Colonic mucosa (tissue), 4 donors: Measurements from ENCODE around the gene KRT222. TPM values are rescaled to one million over a fixed set of nuclear protein-coding genes. Genes with fewer than 3 reads are reported as not detected.

ENCODE experiments used
- DNase-seq: peaks from one replicate; pipeline ENCODE4 v3.0.0-alpha.2; 2020
- H3K27ac ChIP-seq: fragments of 200-600 bp; one replicate; pipeline ENCODE4 v1.8.0; 2021
- H3K27me3 ChIP-seq: fragments of 200-600 bp; one replicate; pipeline ENCODE4 v1.8.0; 2021
- H3K36me3 ChIP-seq: fragments of 200-600 bp; one replicate; pipeline ENCODE4 v1.8.0; 2021
- H3K4me1 ChIP-seq: fragments of 200-600 bp; one replicate; pipeline ENCODE4 v1.8.0; 2021; ENCODE audit warnings: mild to moderate bottlenecking
- H3K4me3 ChIP-seq: fragments of 200-600 bp; one replicate; pipeline ENCODE4 v1.8.0; 2021
- H3K9ac ChIP-seq, 2 donors: one replicate each; pipeline ENCODE4 v1.7.0; 2013; ENCODE audit warnings: control low read depth in 2 of 2, low read depth in 2 of 2, low read length in 2 of 2
- H3K9me3 ChIP-seq: fragments of 200-600 bp; one replicate; pipeline ENCODE4 v1.8.0; 2021
- intact Hi-C: fragments of 100-400 bp; cut with DNase I; formaldehyde crosslinking; loops from one replicate; pipeline ENCODE4 v1.14.1; 2022
- total RNA-seq, 2 donors: library from RNA; stranded (reverse); fragmentation: NEBNext Ultra II Directional in 1 of 2; extraction: Animal tissue kit (Norgen Biotek cat#: 25700) in 1 of 2; gene quantifications; one replicate each; pipeline ENCODE4 v1.2.1, GENCODE V29; 2021
- TF ChIP-seq, protein P1 (sequence below): fragments of 200-600 bp; IDR thresholded peaks from one replicate; pipeline ENCODE4 v1.8.0; 2022; ENCODE audit warnings: antibody characterized with exemption, mild to moderate bottlenecking
- donor health status: healthy.
- donor health status: DM: no; HTN: no; CAD: no.
- donor health status: DM: no; HTN: no; CAD: no.

Gene KRT222
- total RNA-seq, 2 donors from 2014 or later: 0.69 TPM; not detected in 1

DNA sequence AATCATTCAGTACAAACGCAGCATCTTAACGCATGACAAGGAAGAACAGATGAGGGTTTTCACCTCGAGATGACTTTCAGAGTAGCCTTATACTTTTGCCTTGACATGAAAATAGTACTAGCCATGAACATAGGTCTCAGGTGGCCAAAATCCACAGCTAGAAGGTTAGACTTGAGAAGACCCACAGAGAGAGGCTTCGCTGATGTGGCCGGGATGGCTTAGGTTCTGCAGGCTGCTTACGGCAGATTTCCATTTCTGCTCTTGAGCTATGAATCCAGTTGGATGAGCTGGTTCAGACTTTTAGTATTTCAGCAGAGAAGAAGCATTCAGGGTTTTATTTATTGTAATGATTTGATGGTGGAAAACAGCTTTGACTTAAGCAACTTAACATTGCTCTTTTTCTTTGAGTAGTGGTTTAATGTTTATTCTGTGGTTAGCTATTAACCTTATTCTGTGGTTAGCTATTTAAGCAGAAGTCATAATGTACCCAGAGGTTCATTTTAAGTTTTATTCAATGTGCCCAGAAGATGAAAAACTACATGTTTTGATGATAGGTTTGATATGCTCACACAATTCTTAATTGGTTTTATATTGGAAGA lies 31.0 kb upstream of the KRT222 start:
- Histone ChIP-seq H3K4me1 (no peaks in the 10 kb centered on the region), H3K9ac (no peak overlapping the region), H3K36me3 (no peaks in the 10 kb centered on the region), H3K27ac (no peak overlapping the region), H3K9me3 (no peaks in the 10 kb centered on the region), H3K27me3 (no peaks in the 10 kb centered on the region), H3K4me3 (no peak overlapping the region)
- TF ChIP-seq, protein P1, sequence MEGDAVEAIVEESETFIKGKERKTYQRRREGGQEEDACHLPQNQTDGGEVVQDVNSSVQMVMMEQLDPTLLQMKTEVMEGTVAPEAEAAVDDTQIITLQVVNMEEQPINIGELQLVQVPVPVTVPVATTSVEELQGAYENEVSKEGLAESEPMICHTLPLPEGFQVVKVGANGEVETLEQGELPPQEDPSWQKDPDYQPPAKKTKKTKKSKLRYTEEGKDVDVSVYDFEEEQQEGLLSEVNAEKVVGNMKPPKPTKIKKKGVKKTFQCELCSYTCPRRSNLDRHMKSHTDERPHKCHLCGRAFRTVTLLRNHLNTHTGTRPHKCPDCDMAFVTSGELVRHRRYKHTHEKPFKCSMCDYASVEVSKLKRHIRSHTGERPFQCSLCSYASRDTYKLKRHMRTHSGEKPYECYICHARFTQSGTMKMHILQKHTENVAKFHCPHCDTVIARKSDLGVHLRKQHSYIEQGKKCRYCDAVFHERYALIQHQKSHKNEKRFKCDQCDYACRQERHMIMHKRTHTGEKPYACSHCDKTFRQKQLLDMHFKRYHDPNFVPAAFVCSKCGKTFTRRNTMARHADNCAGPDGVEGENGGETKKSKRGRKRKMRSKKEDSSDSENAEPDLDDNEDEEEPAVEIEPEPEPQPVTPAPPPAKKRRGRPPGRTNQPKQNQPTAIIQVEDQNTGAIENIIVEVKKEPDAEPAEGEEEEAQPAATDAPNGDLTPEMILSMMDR: no peak
- no peak for DNase-seq
- intact Hi-C loops: no loop called here

DNA sequence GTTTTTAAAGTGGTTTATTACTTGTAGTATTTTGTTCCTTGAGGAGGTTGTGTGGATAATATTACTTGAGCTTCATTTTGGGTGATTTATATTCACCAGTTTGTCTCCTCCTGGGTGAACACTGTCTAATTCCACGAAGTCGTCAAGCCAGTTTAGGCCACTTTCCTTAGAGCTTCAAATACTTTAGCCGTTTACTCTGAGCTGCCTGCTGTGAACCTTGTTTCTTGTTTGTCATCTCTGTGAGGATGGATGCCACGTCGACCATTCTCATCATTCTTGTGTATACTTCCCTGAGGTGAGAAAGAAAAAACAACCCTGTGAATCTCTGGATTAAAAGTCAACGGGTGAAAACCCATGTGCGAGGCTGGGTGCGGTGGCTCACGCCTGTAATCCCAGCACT lies 29.6 kb upstream of the KRT222 start:
- no peaks in the 10 kb centered on the region for H3K36me3 ChIP-seq
- no peak overlapping the region for H3K27ac ChIP-seq
- DNase-seq: no peak
- TF ChIP-seq, protein P1: no peak
- intact Hi-C loops: no loop called here
- H3K27me3 ChIP-seq: no peaks in the 10 kb centered on the region
- H3K4me3 ChIP-seq: no peak overlapping the region
- no peaks in the 10 kb centered on the region for H3K9me3 ChIP-seq
- no peaks in the 10 kb centered on the region for H3K4me1 ChIP-seq
- no peak overlapping the region for H3K9ac ChIP-seq

DNA sequence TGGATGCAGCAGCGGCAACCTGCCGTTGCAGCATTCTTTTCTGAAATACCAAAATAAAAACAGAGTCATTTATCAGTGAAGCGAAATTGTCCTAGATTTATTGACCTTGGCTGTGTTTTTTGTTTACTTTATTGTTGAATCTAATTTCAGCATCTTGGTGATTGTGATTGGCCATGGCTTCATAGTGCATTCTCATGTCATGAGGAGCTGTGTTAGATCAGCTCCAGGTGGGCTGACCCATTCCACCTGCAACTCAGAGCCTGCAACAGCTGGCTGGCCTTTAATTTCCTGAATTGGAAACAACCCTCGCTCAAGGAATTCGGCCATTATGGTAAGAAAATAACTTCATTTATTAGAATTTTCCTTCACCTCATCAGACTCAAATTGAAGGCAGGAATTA lies 22.1 kb upstream of the KRT222 start:
- no peaks in the 10 kb centered on the region for H3K36me3 ChIP-seq
- TF ChIP-seq, protein P1: no peak
- H3K4me1 ChIP-seq: no peaks in the 10 kb centered on the region
- H3K9me3 ChIP-seq: no peaks in the 10 kb centered on the region
- no peak overlapping the region for H3K4me3 ChIP-seq
- no peak overlapping the region for H3K27ac ChIP-seq
- H3K27me3 ChIP-seq: no peaks in the 10 kb centered on the region
- no peak overlapping the region for H3K9ac ChIP-seq
- intact Hi-C loops: no loop called here
- no peak for DNase-seq

DNA sequence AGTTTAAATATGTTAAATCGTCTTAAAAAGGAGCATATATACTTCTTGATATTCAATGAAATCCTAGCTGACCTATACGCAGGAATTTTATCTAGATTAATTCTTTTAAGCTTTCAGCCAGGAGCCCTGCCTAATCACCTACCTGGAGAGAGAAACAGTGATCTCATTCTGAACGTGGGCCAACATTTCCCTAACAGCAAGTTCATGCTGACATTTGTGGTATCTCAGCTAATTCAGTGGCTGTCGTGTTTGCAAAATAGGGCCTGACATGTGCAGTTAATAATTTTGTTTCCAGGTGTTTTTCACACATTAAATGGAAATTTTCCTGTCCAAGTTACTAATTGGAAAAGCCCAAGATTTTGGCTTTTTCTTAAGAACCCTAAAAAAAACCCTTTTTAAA lies 21.2 kb upstream of the KRT222 start:
- intact Hi-C loops: no loop called here

DNA sequence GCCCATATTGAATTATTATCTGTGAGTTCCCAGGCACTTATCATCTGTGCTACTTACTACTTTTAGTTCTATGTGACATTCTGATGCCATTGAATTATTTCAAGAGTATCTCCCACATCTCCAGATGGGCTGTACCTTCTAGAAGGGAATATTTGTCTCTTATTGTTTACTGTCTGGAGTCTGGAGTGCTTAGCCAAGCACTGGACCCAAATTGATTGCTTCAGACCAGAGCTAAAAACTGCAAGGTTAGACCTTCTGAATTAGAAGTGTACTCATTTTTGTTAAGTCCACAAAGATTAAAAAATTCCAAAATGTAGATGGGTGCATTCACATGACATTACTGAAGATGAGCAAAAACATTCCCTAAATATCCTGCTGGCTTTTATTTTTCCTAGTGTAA lies 16.0 kb upstream of the KRT222 start:
- TF ChIP-seq, protein P1: no peak
- no peaks in the 10 kb centered on the region for H3K27me3 ChIP-seq
- intact Hi-C loops: no loop called here

More for the DNA sequence above, 21.2 kb upstream of the KRT222 start:
- TF ChIP-seq, protein P1: no peak
- H3K4me1 ChIP-seq: no peaks in the 10 kb centered on the region
- DNase-seq: no peak
- H3K27me3 ChIP-seq: no peaks in the 10 kb centered on the region
- no peaks in the 10 kb centered on the region for H3K9me3 ChIP-seq
- no peak overlapping the region for H3K27ac ChIP-seq
- no peak overlapping the region for H3K9ac ChIP-seq
- no peak overlapping the region for H3K4me3 ChIP-seq
- no peaks in the 10 kb centered on the region for H3K36me3 ChIP-seq

More for the DNA sequence above, 16.0 kb upstream of the KRT222 start:
- Histone ChIP-seq H3K9me3 (no peaks in the 10 kb centered on the region), H3K27ac (no peak overlapping the region), H3K36me3 (no peaks in the 10 kb centered on the region), H3K4me1 (no peaks in the 10 kb centered on the region), H3K9ac (no peak overlapping the region), H3K4me3 (no peak overlapping the region)
- DNase-seq: no peak
